GM19463 (cell line): ENCODE measurements around the gene TIMM50.

ENCODE experiments used
- ATAC-seq: cut with Tn5 transposase; IDR thresholded peaks from one replicate; pipeline ENCODE4 v1.9.1; 2021; ENCODE audit warnings: mild to moderate bottlenecking, moderate library complexity; ENCODE audit not compliant: unreplicated experiment

Gene TIMM50

GRCh38 chr19:39498798-39499642, 18.4 kb downstream of the TIMM50 start, which contains the start of gene DLL3:
TSS of gene DLL3 (plus strand) at chr19:39498947. CDS start at chr19:39498975, 28 bp downstream.
- ATAC-seq = no peak

- ATAC-seq = no peak
Measured at GRCh38 chr19:39499932-39500331, 19.3 kb downstream of the TIMM50 start.

GRCh38 chr19:39500543-39500942, 19.9 kb downstream of the TIMM50 start:
- ATAC-seq = no peak

DNA sequence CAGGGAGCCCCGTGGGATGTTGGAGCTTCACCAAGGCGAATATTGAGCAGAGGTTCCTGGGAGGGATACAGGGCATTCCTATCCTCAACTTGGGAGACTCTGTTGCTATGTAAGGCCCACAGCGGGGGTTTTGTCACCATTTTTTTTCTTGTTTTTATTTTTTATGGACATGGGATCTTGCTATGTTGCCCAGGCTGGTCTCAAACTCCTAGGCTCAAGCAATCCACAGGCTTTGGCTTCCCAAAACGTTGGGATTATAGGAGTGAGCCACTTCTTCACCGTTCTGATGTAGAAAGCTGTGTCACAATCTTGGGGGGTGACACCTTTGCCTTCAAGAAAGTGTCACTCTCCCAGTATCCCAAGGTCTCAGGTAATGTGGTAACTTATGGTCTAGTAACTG, 20.7 kb downstream of the TIMM50 start:
- no peak for ATAC-seq

DNA sequence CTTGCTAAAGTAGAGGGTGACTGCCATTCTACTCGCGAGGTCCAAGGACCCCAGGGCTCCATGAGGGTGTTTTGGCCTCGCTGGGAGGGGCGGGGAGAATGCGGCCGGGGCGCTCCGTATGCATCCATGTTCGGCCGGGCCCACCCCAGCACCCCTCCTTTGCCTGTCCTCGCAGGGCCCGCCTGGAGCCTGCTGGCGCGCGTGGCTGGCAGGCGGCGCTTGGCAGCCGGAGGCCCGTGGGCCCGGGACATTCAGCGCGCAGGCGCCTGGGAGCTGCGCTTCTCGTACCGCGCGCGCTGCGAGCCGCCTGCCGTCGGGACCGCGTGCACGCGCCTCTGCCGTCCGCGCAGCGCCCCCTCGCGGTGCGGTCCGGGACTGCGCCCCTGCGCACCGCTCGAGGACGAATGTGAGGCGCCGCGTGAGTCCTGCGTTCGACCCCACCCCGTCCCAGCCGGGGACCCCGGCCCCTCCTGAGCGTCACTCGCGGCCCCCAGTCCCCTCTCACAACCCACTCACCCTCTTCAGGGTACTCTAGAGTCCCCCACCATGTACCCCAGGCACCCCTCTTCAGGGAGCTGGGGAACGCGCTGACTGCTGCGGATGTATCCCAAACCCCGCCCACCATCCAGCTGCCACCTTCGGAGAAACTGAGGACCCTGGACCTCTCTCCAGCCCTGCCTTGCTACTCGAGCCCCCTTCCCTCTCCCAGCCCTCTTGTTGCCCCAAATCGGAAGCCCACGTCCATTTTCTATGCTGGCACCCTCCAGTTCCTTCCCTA, 22.2 kb downstream of the TIMM50 start:
- peak; percentile 47 for ATAC-seq

DNA sequence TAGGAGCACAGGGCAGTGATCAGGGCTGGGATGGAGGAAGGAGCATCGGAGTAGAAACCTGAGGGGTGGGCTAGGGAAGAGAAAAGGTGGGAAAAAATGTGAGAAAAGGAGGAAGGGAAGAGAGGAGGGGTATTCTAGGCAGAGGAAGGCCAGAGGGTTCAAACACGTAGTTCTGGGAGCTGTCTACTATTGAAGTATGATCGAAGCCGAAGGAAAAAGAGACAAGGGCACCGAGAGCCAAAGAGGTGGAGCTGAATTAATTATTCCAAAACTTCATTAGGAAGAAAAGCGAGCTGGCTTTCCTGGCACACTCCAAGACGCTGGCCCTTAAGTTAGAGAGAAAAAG, 25.9 kb downstream of the TIMM50 start:
- ATAC-seq = no peak

DNA sequence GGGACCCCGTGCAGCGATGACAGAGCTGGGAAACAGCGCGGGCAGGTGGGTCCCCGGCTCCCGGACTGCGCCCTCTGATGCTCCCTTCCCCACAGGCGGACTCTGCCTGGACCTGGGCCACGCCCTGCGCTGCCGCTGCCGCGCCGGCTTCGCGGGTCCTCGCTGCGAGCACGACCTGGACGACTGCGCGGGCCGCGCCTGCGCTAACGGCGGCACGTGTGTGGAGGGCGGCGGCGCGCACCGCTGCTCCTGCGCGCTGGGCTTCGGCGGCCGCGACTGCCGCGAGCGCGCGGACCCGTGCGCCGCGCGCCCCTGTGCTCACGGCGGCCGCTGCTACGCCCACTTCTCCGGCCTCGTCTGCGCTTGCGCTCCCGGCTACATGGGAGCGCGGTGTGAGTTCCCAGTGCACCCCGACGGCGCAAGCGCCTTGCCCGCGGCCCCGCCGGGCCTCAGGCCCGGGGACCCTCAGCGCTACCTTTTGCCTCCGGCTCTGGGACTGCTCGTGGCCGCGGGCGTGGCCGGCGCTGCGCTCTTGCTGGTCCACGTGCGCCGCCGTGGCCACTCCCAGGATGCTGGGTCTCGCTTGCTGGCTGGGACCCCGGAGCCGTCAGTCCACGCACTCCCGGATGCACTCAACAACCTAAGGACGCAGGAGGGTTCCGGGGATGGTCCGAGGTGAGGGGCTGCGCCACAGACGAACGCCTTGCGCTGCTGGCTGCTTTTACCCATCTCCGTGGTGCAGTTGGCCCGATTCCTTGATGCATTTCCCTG, 26.5 kb downstream of the TIMM50 start:
- ATAC-seq = no peak

DNA sequence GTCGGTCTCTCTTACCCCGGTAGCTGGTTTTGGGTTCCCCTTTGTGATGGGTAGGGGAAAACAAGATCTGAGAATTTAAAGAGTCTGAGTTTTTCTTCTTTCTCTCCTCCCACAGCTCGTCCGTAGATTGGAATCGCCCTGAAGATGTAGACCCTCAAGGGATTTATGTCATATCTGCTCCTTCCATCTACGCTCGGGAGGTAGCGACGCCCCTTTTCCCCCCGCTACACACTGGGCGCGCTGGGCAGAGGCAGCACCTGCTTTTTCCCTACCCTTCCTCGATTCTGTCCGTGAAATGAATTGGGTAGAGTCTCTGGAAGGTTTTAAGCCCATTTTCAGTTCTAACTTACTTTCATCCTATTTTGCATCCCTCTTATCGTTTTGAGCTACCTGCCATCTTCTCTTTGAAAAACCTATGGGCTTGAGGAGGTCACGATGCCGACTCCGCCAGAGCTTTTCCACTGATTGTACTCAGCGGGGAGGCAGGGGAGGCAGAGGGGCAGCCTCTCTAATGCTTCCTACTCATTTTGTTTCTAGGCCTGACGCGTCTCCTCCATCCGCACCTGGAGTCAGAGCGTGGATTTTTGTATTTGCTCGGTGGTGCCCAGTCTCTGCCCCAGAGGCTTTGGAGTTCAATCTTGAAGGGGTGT, 27.2 kb downstream of the TIMM50 start:
- ATAC-seq = no peak

DNA sequence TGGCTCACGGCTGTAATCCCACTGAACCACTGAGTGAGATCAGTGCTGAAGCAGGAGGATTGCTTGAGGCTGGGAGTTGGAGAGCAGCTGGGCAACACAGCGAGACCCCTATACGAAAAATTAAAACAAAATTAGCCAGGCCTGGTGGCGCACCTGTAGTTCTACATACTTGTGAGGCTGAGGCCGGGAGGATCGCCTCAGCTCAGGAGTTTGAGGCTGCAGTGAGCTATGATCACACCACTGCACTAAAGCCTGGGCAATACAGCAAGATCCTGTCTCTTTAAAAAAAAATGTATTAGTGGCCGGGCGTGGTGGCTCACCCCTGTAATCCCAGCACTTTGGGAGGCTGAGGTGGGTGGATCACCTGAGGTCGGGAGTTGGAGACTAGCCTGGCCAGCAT, 28.0 kb downstream of the TIMM50 start:
- ATAC-seq = no peak

- ATAC-seq = no peak
Measured at GRCh38 chr19:39509233-39509632, 28.6 kb downstream of the TIMM50 start.

GRCh38 chr19:39512988-39513387, 32.4 kb downstream of the TIMM50 start:
- ATAC-seq = no peak

- ATAC-seq = no peak
Measured at GRCh38 chr19:39514840-39515550, 34.4 kb downstream of the TIMM50 start, which contains the start of gene SELENOV. TSS of gene SELENOV (plus strand) at chr19:39515139. CDS start at chr19:39515213, 74 bp downstream.

DNA sequence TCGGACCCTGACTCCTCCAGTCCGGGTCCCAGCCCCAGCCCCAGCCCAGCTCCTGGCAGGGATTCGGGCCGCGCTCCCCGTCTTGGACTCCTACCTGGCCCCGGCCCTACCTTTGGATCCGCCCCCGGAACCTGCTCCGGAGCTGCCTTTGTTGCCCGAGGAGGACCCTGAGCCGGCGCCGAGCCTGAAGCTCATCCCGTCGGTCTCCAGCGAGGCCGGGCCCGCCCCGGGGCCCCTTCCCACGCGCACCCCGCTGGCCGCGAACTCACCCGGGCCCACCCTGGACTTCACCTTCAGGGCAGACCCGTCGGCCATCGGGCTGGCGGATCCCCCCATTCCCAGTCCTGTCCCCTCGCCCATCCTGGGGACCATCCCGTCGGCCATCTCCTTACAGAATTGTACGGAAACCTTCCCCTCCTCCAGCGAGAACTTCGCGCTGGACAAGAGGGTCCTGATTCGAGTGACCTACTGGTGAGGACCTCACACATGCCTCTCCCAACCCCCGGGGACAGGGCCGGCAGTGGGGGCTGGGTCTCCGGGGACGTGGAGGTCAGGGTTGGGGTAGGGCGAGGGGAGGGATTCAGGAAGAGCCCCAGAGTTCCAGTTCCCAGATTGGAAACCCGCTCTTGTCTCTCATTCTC, 35.0 kb downstream of the TIMM50 start:
- ATAC-seq = no peak

DNA sequence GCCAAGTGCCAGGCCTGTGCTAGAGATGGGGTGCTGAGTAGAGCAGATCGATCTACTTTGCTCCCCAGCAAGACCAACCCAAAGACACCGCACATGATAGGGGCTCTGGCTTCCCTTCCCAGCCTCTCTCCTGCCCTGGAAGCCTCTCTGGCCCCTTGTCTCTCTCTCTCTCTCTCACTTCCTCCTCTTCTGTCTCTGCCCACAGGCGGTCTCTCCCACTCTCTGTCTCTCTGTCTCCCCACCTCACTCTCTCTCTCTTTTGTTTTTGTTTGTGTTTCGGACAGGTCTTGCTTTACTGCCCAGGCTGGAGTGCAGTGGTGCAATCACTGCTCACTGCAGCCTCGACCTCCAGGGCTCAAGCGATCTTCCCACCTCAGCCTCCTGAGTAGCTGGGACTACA, 35.6 kb downstream of the TIMM50 start:
- no peak for ATAC-seq

DNA sequence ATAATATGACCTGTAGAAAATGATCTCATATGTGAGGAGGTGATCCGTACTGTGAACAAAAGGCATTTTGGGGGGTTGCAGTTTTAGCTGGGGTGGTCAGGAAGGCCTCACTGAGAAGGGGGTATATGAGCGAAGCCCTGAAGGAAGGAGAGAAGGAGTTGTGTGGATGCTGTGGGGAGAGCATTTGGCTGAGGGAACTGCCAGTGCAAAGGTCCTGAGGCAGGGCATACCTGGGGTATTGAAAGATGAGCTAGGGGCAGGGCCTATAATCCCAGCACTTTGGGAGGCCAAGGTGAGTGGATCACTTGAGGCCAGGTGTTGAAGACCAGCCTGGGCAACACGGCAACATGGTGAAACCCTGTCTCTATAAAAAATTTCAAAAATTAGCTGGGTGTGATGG, 36.8 kb downstream of the TIMM50 start:
- ATAC-seq = no peak

DNA sequence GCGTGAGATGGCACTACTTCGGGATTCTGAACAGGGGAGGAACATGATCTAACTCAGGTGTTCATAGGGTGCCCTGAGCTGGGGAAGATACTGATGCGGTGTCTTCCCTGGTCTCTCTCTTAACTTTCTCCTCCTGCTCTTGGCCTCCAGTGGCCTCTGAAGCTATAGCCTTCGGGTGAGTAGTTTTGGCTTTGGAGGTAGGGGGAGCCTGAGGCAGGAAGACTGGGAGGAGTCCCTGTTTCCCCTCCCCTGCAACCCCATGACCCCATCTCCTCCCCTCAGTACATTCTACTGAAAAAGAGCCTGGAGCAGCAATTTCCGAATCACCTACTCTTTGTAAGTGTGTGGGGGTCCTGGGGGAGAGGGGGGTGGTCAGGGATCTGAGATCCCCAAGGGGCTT, 37.8 kb downstream of the TIMM50 start:
- ATAC-seq = no peak

GRCh38 chr19:39518975-39519374, 38.3 kb downstream of the TIMM50 start:
- no peak for ATAC-seq

- ATAC-seq = no peak
Measured at GRCh38 chr19:39520541-39521484, 40.2 kb downstream of the TIMM50 start.

- no peak for ATAC-seq
Measured at GRCh38 chr19:39524495-39524894, 43.9 kb downstream of the TIMM50 start.
